Measurements from ENCODE around the gene ACSM3. TPM values are rescaled to one million over a fixed set of nuclear protein-coding genes. Genes with fewer than 3 reads are reported as not detected.
A peak's percentile ranks its signal among the peaks of the same experiment; 100 is the strongest.
"Not testable (repeated sequence)": the region's sequence is repeated elsewhere in the genome, so short reads cannot be mapped to it uniquely, and the experiment has no call there.

ACSM3 gene
- total RNA-seq, 1 donor from 2014 or later: 0.94 TPM

DNA sequence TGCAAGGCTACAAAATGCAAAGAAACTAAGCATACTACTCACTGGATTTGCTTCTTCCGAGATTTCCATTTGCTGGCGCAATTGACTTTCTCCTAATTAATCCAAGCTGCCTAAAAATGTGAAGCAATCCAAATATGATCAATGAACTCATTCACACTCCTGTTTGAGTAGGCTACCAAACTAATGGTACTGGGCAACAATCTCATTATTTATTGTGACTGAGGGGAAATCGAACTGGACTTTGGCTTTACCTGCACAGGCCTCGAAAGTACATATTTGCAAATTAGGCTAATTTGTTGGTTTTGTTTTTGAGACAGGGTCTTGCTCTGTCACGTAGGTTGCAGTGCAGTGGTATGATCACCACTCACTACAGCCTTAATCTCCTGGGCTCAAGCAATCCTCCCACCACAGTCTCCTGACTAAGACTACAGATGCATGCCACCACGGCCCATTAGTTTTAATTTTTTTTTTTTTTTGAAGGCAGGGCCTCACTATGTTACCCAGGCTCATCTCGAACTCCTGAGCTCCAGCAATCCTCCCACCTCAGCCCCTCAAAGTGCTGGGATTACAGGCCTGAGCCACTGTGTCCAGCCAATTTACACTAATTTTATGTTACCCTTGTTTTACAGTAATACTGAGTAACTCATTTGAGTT, 39.9 kb downstream of the ACSM3 start:
- no peaks in the 10 kb centered on the region for H3K9me3 Mint-ChIP-seq (ENCODE audit: unreplicated experiment)
- H3K4me3 Mint-ChIP-seq (ENCODE audit: unreplicated experiment): no peak overlapping the region
- peaks cover 17% of the 10 kb centered on the region for H3K4me1 Mint-ChIP-seq (ENCODE audit: unreplicated experiment)

DNA sequence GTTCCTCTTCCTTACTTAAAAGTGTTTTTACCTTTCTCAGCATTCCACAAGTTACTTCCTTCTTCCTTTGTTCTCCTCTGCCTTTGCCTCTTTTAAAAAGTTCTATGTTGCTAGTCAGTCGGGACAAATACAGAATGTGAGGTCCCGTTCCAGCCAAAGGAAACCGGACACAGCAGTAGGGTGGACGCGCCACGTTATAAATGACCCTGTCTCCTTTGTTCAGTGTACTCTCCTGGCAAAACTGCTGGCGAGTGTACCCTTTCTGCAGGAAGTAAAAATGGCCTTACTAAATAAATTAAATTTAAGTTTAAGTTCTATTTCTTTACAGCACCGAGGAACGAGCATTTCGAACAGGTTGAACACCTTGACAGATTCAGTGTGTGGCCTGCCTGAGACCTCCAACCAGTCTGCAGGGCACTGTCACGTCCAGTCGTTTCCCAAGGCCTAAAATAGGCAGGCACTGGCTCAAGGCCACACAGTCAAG, 41.9 kb downstream of the ACSM3 start:
- H3K9me3 Mint-ChIP-seq (ENCODE audit: unreplicated experiment); H3K36me3 Mint-ChIP-seq (ENCODE audit: unreplicated experiment); DNase-seq (ENCODE audit: extremely low spot score, unreplicated experiment); H3K27me3 Mint-ChIP-seq (ENCODE audit: unreplicated experiment): not testable (repeated sequence)
- Mint-ChIP-seq H3K4me3 (ENCODE audit: unreplicated experiment) (peak overlapping the region; percentile 99), H3K27ac (ENCODE audit: unreplicated experiment) (peak overlapping the region; percentile 97), H3K4me1 (ENCODE audit: unreplicated experiment) (peaks cover 17% of the 10 kb centered on the region)

More for the DNA sequence above, 39.9 kb downstream of the ACSM3 start:
- TF ChIP-seq, protein P1, sequence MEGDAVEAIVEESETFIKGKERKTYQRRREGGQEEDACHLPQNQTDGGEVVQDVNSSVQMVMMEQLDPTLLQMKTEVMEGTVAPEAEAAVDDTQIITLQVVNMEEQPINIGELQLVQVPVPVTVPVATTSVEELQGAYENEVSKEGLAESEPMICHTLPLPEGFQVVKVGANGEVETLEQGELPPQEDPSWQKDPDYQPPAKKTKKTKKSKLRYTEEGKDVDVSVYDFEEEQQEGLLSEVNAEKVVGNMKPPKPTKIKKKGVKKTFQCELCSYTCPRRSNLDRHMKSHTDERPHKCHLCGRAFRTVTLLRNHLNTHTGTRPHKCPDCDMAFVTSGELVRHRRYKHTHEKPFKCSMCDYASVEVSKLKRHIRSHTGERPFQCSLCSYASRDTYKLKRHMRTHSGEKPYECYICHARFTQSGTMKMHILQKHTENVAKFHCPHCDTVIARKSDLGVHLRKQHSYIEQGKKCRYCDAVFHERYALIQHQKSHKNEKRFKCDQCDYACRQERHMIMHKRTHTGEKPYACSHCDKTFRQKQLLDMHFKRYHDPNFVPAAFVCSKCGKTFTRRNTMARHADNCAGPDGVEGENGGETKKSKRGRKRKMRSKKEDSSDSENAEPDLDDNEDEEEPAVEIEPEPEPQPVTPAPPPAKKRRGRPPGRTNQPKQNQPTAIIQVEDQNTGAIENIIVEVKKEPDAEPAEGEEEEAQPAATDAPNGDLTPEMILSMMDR (IDR thresholded peaks at IDR 0.05): no peak
- no peak for DNase-seq (ENCODE audit: extremely low spot score, unreplicated experiment)
- Mint-ChIP-seq H3K27me3 (ENCODE audit: unreplicated experiment) (no peaks in the 10 kb centered on the region), H3K36me3 (ENCODE audit: unreplicated experiment) (peaks cover 3% of the 10 kb centered on the region), H3K27ac (ENCODE audit: unreplicated experiment) (no peak overlapping the region)

DNA sequence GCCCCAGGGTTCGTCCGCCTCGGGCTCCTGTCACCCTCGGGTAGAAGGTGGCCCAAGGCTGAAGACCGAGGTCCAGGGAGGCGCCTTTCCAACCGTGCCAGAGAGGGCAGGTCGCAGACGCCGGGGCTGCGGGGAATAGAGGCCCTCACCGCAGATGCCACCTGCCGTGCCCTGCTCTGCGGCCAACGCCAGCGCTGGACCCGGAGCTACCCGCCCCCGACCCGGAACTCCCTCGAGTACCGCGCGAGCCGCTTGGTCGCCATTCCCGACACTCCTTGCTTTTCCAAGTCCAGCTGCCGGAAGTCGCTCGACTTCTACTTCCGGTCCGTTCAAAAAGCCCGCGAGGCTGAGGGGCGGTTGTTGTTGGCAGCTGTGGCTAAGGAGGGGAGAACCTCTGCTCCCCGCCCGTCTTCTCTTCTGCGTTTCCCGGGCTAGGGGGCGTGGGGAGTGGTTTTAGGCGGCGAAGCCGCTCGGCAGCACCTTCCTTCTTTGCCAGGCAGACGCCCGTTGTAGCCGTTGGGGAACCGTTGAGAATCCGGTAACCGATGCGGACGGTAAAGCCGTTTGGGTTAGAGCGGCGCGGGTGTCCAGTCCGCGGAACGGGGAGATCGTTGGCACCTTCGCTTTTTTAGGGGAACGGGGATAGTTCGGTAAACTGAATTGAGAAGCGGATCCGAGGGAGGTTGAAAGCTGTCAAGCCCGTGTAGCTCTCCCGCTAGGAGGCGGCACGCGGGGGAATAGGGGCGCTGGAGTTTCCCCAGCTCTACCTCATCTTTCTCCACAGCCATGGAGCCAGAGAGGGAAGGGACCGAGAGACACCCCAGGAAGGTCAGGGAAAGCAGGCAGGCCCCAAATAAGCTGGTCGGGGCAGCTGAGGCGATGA, 42.6 kb downstream of the ACSM3 start, which contains the start of the genes ERI2 and REXO5:
ERI2 (minus strand) TSS at position 305 of the 883 bp plus-strand sequence; CDS start at position 263, 42 bp downstream.
REXO5 (plus strand) TSS at position 360 of the 883 bp plus-strand sequence; CDS start at position 787, 427 bp downstream.
- H3K4me3 Mint-ChIP-seq (ENCODE audit: unreplicated experiment): peak within 1 kb of the TSS; percentile 99
- H3K4me1 Mint-ChIP-seq (ENCODE audit: unreplicated experiment): peaks cover 17% of the 10 kb centered on the region
- H3K27ac Mint-ChIP-seq (ENCODE audit: unreplicated experiment): peak within 1 kb of the TSS; percentile 97
- TF ChIP-seq, protein P1 (IDR thresholded peaks at IDR 0.05): peak; percentile 58
- no peaks in the 10 kb centered on the region for H3K27me3 Mint-ChIP-seq (ENCODE audit: unreplicated experiment)
- H3K9me3 Mint-ChIP-seq (ENCODE audit: unreplicated experiment): no peaks in the 10 kb centered on the region
- no peaks in the 10 kb centered on the region for H3K36me3 Mint-ChIP-seq (ENCODE audit: unreplicated experiment)
- peak; percentile 97 for DNase-seq (ENCODE audit: extremely low spot score, unreplicated experiment)

DNA sequence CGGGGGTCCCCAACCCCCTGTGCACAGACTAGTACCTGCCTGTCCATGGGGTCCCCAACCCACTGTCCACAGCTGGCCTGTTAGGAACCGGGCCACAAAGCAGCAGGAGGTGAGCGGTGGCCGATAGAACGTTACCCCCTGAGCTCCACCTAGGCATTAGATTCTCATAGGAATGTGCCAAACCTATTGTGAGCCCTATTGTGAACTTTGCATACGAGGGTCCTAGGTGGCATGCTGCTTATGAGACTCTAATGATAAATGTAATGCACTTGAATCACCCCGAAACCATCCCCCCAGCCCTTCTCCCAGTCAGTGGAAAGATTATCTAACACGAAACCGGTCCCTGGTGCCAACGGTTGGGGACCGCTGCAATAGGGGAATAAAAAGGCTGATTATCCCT, 44.0 kb downstream of the ACSM3 start:
- TF ChIP-seq, protein P1 (IDR thresholded peaks at IDR 0.05): no peak
- H3K27me3 Mint-ChIP-seq (ENCODE audit: unreplicated experiment): no peaks in the 10 kb centered on the region
- DNase-seq (ENCODE audit: extremely low spot score, unreplicated experiment): no peak
- H3K9me3 Mint-ChIP-seq (ENCODE audit: unreplicated experiment): no peaks in the 10 kb centered on the region
- H3K4me1 Mint-ChIP-seq (ENCODE audit: unreplicated experiment): peaks cover 17% of the 10 kb centered on the region
- peak overlapping the region; percentile 97 for H3K27ac Mint-ChIP-seq (ENCODE audit: unreplicated experiment)
- H3K36me3 Mint-ChIP-seq (ENCODE audit: unreplicated experiment): no peaks in the 10 kb centered on the region
- H3K4me3 Mint-ChIP-seq (ENCODE audit: unreplicated experiment): peak overlapping the region; percentile 99

DNA sequence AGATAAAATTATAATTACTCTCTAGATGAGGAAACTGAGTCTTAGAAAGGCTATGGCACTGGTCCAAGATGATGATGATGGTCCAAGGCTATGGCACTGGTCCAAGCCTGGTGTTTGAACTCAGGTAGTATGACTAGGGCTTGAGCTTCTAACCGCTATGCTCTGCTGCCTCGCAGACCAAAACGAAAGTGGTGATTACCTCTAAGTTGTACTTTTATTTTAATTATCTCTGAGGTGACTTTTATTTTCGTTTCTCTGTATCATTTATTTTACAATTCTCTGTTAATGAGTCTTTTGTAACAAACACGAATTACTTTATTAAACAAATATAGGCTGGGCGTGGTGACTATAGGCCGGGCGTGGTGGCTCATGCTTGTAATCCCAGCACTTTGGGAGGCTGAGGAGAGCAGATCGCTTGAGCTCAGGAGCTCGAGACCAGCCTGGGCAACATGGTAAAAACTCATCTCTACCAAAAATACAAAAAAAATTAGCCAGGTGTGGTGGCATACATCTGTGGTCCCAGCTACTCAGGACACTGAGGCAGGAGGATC, 48.1 kb downstream of the ACSM3 start:
- Mint-ChIP-seq H3K4me1 (ENCODE audit: unreplicated experiment) (peaks cover 7% of the 10 kb centered on the region), H3K9me3 (ENCODE audit: unreplicated experiment) (no peaks in the 10 kb centered on the region), H3K27me3 (ENCODE audit: unreplicated experiment) (no peaks in the 10 kb centered on the region), H3K36me3 (ENCODE audit: unreplicated experiment) (peaks cover 3% of the 10 kb centered on the region), H3K27ac (ENCODE audit: unreplicated experiment) (no peak overlapping the region), H3K4me3 (ENCODE audit: unreplicated experiment) (no peak overlapping the region)
- no peak for DNase-seq (ENCODE audit: extremely low spot score, unreplicated experiment)
- TF ChIP-seq, protein P1 (IDR thresholded peaks at IDR 0.05): no peak

Measured in osteocyte (in vitro differentiated cells).